PC-3 (cell line): ENCODE measurements around the gene FGF11. TPM values are rescaled to one million over a fixed set of nuclear protein-coding genes. Genes with fewer than 3 reads are reported as not detected.
A peak's percentile ranks its signal among the peaks of the same experiment; 100 is the strongest.

Source experiments
- ATAC-seq: fragments of 200-7000 bp; cut with Tn5 transposase; 2 replicates; pipeline ENCODE4 v1.9.1; 2020; ENCODE audit warnings: mild to moderate bottlenecking, moderate library complexity
- BruUV-seq: library from RNA; stranded (reverse); fragments of 400-500 nt; replicated peaks from 2 replicates; lab custom pipeline; 2021; lab: Mats Ljungman, UMichigan
- CTCF ChIA-PET: fragments of 300-600 bp; sonication (Branson Sonifier 250); formaldehyde crosslinking; loops from one replicate; lab custom pipeline; 2022; ENCODE audit warnings: antibody characterized with exemption; lab: Charles Lee
- POLR2A ChIA-PET: fragments of 300-600 bp; sonication (Branson Sonifier 250); formaldehyde crosslinking; loops from one replicate; lab custom pipeline; 2022; ENCODE audit warnings: antibody characterized with exemption; ENCODE audit not compliant: unreplicated experiment; lab: Charles Lee
- DNase-seq: peaks from one replicate; pipeline ENCODE4 v3.0.0-alpha.2; 2015
- H2AFZ ChIP-seq: fragments of 300-600 bp; sonication (generic); 2 replicates; pipeline ENCODE4 v1.6.0; 2016; ENCODE audit warnings: antibody characterized with exemption, low read length
- H3F3A ChIP-seq: fragments of 300-600 bp; sonication (generic); one replicate; pipeline ENCODE4 v1.6.0; 2017; ENCODE audit warnings: antibody characterized with exemption, low read length, control low read depth, mild to moderate bottlenecking; ENCODE audit not compliant: unreplicated experiment
- H3K27ac ChIP-seq: fragments of 300-600 bp; sonication (generic); 2 replicates; pipeline ENCODE4 v1.5.1; 2016; ENCODE audit warnings: mild to moderate bottlenecking, low read length
- H3K27me3 ChIP-seq: fragments of 300-600 bp; sonication (generic); 2 replicates; pipeline ENCODE4 v1.6.1; 2016; ENCODE audit warnings: low read length, mixed read lengths
- H3K36me3 ChIP-seq: fragments of 300-600 bp; sonication (generic); 2 replicates; pipeline ENCODE4 v1.6.1; 2016; ENCODE audit warnings: low read depth, mixed run types, low read length, mixed read lengths
- H3K4me1 ChIP-seq: fragments of 300-600 bp; sonication (generic); 2 replicates; pipeline ENCODE4 v1.5.1; 2016; ENCODE audit warnings: low read length; ENCODE audit not compliant: insufficient read depth
- H3K4me2 ChIP-seq: fragments of 300-600 bp; sonication (generic); 2 replicates; pipeline ENCODE4 v1.6.0; 2016; ENCODE audit warnings: low read length
- H3K4me3 ChIP-seq: fragments of 300-600 bp; sonication (generic); 2 replicates; pipeline ENCODE4 v1.5.1; 2016; ENCODE audit warnings: mild to moderate bottlenecking, low read length, mixed read lengths
- H3K79me2 ChIP-seq: fragments of 300-600 bp; sonication (generic); 2 replicates; pipeline ENCODE4 v1.6.1; 2017; ENCODE audit warnings: low read length, mixed read lengths
- H3K9ac ChIP-seq: fragments of 300-600 bp; sonication (generic); 2 replicates; pipeline ENCODE4 v1.6.0; 2016; ENCODE audit warnings: mild to moderate bottlenecking, low read length
- H3K9me2 ChIP-seq: fragments of 300-600 bp; sonication (generic); replicated peaks from 2 replicates; pipeline ENCODE4 v1.6.1; 2016; ENCODE audit warnings: mixed run types, low read length, mixed read lengths
- H3K9me3 ChIP-seq: fragments of 300-600 bp; sonication (generic); 2 replicates; pipeline ENCODE4 v1.6.1; 2016; ENCODE audit warnings: low read length, mixed read lengths
- H4K20me1 ChIP-seq: fragments of 300-600 bp; sonication (generic); 2 replicates; pipeline ENCODE4 v1.6.1; 2016; ENCODE audit warnings: low read length, mixed read lengths
- EZH2 ChIP-seq: fragments of 300-600 bp; sonication (generic); IDR thresholded peaks from one replicate; pipeline ENCODE4 v1.6.1; 2017; ENCODE audit warnings: antibody characterized with exemption, mild to moderate bottlenecking, low read length; ENCODE audit not compliant: unreplicated experiment
- EZH2phosphoT487 ChIP-seq: fragments of 300-600 bp; sonication (generic); IDR thresholded peaks from 2 replicates; pipeline ENCODE4 v1.6.1; 2018; ENCODE audit warnings: mild to moderate bottlenecking, antibody characterized with exemption, low read length, borderline replicate concordance
- intact Hi-C: fragments of 100-400 bp; cut with micrococcal nuclease; formaldehyde crosslinking; loops from 2 replicates; pipeline ENCODE4 v1.9.0; 2023
- total RNA-seq: library from RNA; depleted of rRNA; stranded (reverse); fragments of >200 nt; gene quantifications from 2 replicates; pipeline ENCODE4 v1.2.3, GENCODE V29; 2014
- TF ChIP-seq, protein P1 (sequence below): fragments of 300-600 bp; sonication (generic); conservative IDR thresholded peaks from 2 replicates; pipeline ENCODE4 v1.5.1; 2017; ENCODE audit warnings: antibody characterized with exemption, low read depth, mild to moderate bottlenecking, low read length

The FGF11 gene
- total RNA-seq, 1 experiment from 2014 or later, result 0.69 TPM

DNA sequence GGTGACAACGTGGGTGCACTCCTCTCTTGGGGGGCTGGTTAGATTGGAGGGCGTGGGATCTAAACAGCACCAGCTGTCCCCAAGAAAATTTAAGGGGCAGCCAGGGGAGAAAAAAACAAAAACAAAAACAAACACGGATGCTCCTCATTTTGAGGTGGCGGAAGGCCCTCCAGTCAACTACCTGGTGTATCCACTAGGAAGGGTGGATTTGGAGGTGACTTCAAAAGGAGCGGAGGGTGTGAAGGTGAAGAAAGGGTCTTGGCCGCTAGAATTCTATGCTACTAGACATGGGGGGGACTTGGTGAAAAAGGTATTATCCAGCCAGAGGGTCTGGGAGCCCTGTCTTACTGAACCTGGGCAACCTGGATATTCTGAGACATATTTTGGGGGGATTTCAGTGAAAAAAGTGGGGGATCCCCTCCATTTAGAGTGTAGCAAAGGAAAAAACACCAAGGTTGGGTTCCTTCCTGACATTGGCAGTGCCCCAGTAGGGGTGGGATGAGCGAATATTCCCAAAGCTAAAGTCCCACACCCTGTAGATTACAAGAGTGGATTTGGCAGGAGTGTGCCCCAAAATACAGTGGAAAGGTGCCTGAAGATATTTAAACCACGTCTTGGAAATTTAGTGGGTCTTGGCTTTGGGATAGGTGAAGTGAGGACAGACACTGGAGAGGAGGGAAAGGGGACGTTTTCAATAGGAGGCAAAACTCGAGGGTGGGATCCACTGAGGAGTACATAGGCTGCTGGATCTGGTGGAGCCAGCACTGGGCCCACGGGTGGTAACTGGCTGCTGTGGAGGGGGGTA, 454 bp upstream of the FGF11 start:
- no peak overlapping the region for H3K9ac ChIP-seq
- H3K4me2 ChIP-seq, result peak overlapping the region; percentile 98; the same call in 1 of the 2 replicates
- peaks cover 4% of the 10 kb centered on the region; the same call in 1 of the 2 replicates for H3K4me1 ChIP-seq
- no peak overlapping the region for H3K4me3 ChIP-seq
- H2AFZ ChIP-seq, result no peak overlapping the region
- no peaks in the 10 kb centered on the region for H3K9me3 ChIP-seq
- ChIA-PET CTCF (no interaction called here), POLR2A (no interaction called here)
- intact Hi-C loops, result loop anchor here (5.0 kb wide), 2 partner anchors 87 to 248 kb away; partner anchors contain the start of genes KCTD11, TP53 and WRAP53
- H3K9me2 ChIP-seq, result no peaks in the 10 kb centered on the region
- H3K27me3 ChIP-seq, result no peaks in the 10 kb centered on the region
- H4K20me1 ChIP-seq, result no peaks in the 10 kb centered on the region
- no peak for ATAC-seq
- H3F3A ChIP-seq, result no peaks in the 10 kb centered on the region
- no peak overlapping the region for H3K27ac ChIP-seq
- H3K36me3 ChIP-seq, result no peaks in the 10 kb centered on the region
- TF ChIP-seq EZH2 (no peak), EZH2phosphoT487 (no peak)
- TF ChIP-seq, protein P1, sequence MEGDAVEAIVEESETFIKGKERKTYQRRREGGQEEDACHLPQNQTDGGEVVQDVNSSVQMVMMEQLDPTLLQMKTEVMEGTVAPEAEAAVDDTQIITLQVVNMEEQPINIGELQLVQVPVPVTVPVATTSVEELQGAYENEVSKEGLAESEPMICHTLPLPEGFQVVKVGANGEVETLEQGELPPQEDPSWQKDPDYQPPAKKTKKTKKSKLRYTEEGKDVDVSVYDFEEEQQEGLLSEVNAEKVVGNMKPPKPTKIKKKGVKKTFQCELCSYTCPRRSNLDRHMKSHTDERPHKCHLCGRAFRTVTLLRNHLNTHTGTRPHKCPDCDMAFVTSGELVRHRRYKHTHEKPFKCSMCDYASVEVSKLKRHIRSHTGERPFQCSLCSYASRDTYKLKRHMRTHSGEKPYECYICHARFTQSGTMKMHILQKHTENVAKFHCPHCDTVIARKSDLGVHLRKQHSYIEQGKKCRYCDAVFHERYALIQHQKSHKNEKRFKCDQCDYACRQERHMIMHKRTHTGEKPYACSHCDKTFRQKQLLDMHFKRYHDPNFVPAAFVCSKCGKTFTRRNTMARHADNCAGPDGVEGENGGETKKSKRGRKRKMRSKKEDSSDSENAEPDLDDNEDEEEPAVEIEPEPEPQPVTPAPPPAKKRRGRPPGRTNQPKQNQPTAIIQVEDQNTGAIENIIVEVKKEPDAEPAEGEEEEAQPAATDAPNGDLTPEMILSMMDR, result no peak
- no peak for DNase-seq
- H3K79me2 ChIP-seq, result 0 out of 2 replicates have a peak, but pooled peaks cover 5% of the 10 kb centered on the region
- no TSS peak for BruUV-seq

DNA sequence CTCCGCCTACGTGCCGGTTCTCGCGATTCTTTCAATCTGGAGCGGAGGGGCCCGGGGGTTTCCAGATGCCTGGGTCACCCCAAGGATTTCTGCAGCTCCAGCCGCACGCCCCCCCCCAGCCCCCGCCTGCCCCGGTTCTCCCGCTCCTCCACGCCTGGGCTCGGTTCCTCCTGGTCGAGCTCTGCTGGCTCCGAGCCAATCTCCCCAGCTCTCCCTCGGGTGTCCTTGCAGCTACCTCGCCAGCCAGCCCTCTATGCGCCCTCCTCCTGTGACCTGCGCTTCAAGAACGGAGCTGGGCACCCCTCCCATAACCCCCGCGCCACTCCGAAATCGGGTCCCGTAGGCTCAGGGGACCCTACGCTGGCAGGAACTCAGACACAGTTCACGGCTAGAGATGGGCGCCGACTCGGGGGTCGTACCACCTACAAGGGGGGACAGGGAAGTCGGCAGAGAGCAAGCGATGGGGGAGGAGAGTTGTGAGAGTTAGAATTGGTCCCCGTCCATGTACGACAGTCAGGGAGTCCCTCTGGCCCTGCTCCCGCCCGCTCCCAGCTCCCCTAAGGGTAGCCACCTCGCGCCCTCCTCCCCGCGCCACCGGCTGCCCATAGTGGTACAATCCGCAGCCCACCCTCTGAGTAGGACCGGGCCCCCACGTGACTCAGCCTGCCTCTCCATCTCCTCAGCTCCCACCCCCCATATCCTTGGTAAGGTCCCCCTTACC, 961 bp downstream of the FGF11 start:
- ATAC-seq (no peak), DNase-seq (peak; percentile 28)
- peak overlapping the region; percentile 81 for H2AFZ ChIP-seq
- H3K4me1 ChIP-seq, result peaks cover 4% of the 10 kb centered on the region; the same call in 1 of the 2 replicates
- H3F3A ChIP-seq, result no peaks in the 10 kb centered on the region
- BruUV-seq, result no TSS peak
- no peaks in the 10 kb centered on the region for H3K9me3 ChIP-seq
- peak overlapping the region; percentile 74 for H3K4me3 ChIP-seq
- ChIA-PET CTCF (interaction anchor here (0.5 kb wide), 1 partner anchor 14 kb away, joined by 3 read pairs; no protein-coding TSS in a partner anchor), POLR2A (interaction anchor here (0.7 kb wide), 1 partner anchor 247 kb away, joined by 5 read pairs; no protein-coding TSS in a partner anchor)
- TF ChIP-seq EZH2phosphoT487, result no peak
- TF ChIP-seq EZH2, result no peak
- TF ChIP-seq, protein P1, result no peak
- peak overlapping the region; percentile 98 for H3K4me2 ChIP-seq
- H3K36me3 ChIP-seq, result no peaks in the 10 kb centered on the region
- H3K27me3 ChIP-seq, result no peaks in the 10 kb centered on the region
- no peaks in the 10 kb centered on the region for H4K20me1 ChIP-seq
- H3K9ac ChIP-seq, result peak overlapping the region; percentile 48
- H3K79me2 ChIP-seq, result 0 out of 2 replicates have a peak, but pooled peaks cover 5% of the 10 kb centered on the region
- no peak overlapping the region for H3K27ac ChIP-seq
- H3K9me2 ChIP-seq, result no peaks in the 10 kb centered on the region
- intact Hi-C loops, result no loop called here
